Measurements from ENCODE around the gene ADA. TPM values are rescaled to one million over a fixed set of nuclear protein-coding genes. Genes with fewer than 3 reads are reported as not detected.
"Not testable (repeated sequence)": the region's sequence is repeated elsewhere in the genome, so short reads cannot be mapped to it uniquely, and the experiment has no call there.

The ADA gene
- total RNA-seq, 2 donors from 2014 or later = 1.1 to 10.0 TPM

DNA sequence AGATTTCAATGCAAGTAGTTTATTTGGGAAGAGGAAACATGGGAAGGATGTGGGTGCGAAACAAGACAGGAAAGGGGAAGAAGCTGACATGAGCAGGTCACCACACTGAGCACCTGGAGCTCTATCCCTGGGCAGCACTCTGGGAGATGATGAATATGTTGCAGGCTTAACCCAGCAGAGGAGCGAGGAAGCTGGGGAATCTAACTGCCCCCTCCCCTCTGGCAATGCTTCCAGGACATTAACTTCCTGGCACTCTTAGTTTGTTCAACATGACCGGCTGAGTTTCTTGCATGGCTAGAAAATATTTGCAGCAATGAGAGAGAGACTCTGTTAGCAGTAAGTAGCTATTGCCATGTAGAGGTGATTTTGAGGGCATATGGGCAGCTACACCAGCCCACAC is 4.9 kb upstream of the ADA start:
- no peak overlapping the region for H3K4me3 ChIP-seq
- no peaks in the 10 kb centered on the region for H3K9me3 ChIP-seq
- no peak for DNase-seq (ENCODE audit: low spot score)
- intact Hi-C loops (cut with DNase I) = no loop called here
- H3K27ac ChIP-seq = no peak overlapping the region
- WGBS = 52% methylated on average over 3 of the region's 3 CpGs
- TF ChIP-seq POLR2A (IDR thresholded peaks at IDR 0.05) (no peak), POLR2AphosphoS5 (IDR thresholded peaks at IDR 0.05) (no peak)
- TF ChIP-seq, protein P1, sequence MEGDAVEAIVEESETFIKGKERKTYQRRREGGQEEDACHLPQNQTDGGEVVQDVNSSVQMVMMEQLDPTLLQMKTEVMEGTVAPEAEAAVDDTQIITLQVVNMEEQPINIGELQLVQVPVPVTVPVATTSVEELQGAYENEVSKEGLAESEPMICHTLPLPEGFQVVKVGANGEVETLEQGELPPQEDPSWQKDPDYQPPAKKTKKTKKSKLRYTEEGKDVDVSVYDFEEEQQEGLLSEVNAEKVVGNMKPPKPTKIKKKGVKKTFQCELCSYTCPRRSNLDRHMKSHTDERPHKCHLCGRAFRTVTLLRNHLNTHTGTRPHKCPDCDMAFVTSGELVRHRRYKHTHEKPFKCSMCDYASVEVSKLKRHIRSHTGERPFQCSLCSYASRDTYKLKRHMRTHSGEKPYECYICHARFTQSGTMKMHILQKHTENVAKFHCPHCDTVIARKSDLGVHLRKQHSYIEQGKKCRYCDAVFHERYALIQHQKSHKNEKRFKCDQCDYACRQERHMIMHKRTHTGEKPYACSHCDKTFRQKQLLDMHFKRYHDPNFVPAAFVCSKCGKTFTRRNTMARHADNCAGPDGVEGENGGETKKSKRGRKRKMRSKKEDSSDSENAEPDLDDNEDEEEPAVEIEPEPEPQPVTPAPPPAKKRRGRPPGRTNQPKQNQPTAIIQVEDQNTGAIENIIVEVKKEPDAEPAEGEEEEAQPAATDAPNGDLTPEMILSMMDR (IDR thresholded peaks at IDR 0.05) = no peak
- no peaks in the 10 kb centered on the region for H3K27me3 ChIP-seq (replicated peaks; ENCODE audit: insufficient read depth)
- no peaks in the 10 kb centered on the region for H3K4me1 ChIP-seq (replicated peaks)
- H3K36me3 ChIP-seq = no peaks in the 10 kb centered on the region

DNA sequence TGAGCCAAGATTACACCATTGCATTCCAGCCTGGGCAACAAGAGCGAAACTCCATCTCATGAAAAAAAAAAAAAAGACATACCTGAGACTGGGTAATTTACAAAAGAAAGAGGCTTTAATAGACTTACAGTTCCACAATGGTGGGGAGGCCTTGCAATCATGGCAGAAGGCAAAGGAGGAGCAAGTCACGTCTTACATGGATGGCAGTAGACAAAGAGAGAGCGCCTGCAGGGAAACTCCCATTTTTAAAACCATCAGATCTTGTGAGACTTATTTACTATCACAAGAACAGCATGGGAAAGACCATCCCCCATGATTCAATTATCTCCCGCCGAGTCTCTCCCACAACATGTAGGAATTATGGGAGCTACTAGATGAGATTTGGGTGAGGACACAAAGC is 2.7 kb upstream of the ADA start:
- H3K9me3 ChIP-seq; H3K36me3 ChIP-seq; H3K4me1 ChIP-seq (replicated peaks); DNase-seq (ENCODE audit: low spot score); H3K27ac ChIP-seq; intact Hi-C loops (cut with DNase I); H3K27me3 ChIP-seq (replicated peaks; ENCODE audit: insufficient read depth); H3K4me3 ChIP-seq: not testable (repeated sequence)
- WGBS = 95% methylated on average over 5 of the region's 5 CpGs

DNA sequence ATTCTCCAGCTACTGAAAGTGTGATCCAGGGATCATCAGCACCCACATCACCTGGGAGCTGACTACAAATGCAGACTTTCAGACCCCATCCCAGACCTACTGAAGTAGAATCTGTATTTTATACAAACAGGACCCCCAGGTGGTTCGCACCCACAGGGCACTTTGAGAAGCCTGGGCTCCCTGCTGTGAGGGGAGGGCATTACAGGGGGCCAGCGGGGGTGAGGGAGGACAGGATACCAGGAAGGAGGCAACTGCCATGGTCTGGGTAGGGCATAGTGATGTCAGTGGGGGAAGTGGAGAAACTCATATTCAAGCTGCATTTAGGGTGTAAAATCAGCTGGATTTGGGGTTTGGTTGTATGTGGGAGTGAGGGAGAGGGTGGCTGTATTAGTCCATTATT is 2.0 kb upstream of the ADA start:
- DNase-seq (ENCODE audit: low spot score) = no peak
- Histone ChIP-seq H3K4me3 (no peak overlapping the region), H3K4me1 (replicated peaks) (no peaks in the 10 kb centered on the region), H3K27ac (no peak overlapping the region), H3K36me3 (no peaks in the 10 kb centered on the region), H3K9me3 (no peaks in the 10 kb centered on the region), H3K27me3 (replicated peaks; ENCODE audit: insufficient read depth) (no peaks in the 10 kb centered on the region)
- WGBS = 82% methylated on average over 2 of the region's 2 CpGs
- TF ChIP-seq, protein P1 (IDR thresholded peaks at IDR 0.05) = no peak
- TF ChIP-seq POLR2AphosphoS5 (IDR thresholded peaks at IDR 0.05) (no peak), POLR2A (IDR thresholded peaks at IDR 0.05) (no peak)
- intact Hi-C loops (cut with DNase I) = no loop called here

DNA sequence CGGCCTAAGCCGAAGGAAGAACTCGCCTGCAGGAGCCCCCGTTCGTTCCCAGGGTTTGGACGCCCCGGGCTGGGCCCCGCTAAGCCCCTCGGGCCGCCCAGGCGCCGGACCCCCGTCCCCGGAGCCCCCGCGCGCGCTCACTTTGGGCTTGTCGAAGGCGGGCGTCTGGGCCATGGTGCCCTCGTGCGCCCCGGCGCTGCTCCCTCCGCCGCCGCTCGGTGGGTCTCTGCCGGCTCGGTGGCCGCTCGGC is 140 bp downstream of the ADA start:
- intact Hi-C loops (cut with DNase I) = no loop called here
- Histone ChIP-seq H3K4me1 (replicated peaks) (no peaks in the 10 kb centered on the region), H3K9me3 (no peaks in the 10 kb centered on the region), H3K4me3 (peak overlapping the region; percentile 61 to 69), H3K27ac (peak overlapping the region; percentile 56 to 78), H3K27me3 (replicated peaks; ENCODE audit: insufficient read depth) (no peaks in the 10 kb centered on the region), H3K36me3 (no peaks in the 10 kb centered on the region)
- WGBS = 2% methylated on average over 12 of the region's 33 CpGs
- no peak for DNase-seq (ENCODE audit: low spot score)
- TF ChIP-seq POLR2A (IDR thresholded peaks at IDR 0.05) (no peak), POLR2AphosphoS5 (IDR thresholded peaks at IDR 0.05) (no peak)
- TF ChIP-seq, protein P1 (IDR thresholded peaks at IDR 0.05) = no peak

DNA sequence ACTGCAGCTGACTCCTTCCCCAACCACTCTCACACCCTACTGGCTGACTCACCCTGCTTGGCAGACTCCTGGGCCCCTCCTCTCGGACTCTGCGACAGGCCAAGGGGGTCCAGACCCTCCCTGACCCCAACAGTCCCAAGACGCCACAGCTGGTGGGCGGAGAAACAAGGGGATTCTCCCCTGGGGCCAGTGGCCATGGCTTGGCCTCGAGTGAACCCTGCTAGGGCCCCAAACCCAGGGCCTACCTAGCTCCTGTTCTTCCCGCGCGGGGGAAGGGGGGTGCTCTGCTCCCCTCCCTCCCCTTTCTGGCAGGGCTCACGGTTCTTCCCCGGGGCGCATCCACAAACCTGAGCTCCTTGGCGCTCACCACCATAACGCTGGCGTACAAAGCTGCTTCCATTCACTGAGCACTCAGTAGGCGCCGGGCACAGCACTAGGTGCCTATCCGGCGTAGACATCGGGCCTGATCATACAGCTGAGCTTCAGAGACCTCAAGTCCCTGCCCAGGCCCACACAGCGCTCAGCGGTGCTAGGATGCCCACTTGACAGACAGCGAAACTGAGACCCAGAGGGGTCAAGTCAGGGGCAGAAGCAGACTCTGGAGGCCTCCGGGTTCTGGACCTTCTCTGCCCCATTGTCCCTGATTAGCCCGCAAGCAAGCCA is 597 bp downstream of the ADA start:
- intact Hi-C loops (cut with DNase I) = no loop called here
- H3K36me3 ChIP-seq = no peaks in the 10 kb centered on the region
- H3K4me3 ChIP-seq = peak overlapping the region; percentile 61 to 69
- no peaks in the 10 kb centered on the region for H3K9me3 ChIP-seq
- TF ChIP-seq, protein P1 (IDR thresholded peaks at IDR 0.05) = no peak
- TF ChIP-seq POLR2A (IDR thresholded peaks at IDR 0.05) (no peak), POLR2AphosphoS5 (IDR thresholded peaks at IDR 0.05) (no peak)
- H3K4me1 ChIP-seq (replicated peaks) = no peaks in the 10 kb centered on the region
- WGBS = 47% methylated on average over 20 of the region's 24 CpGs
- no peaks in the 10 kb centered on the region for H3K27me3 ChIP-seq (replicated peaks; ENCODE audit: insufficient read depth)
- H3K27ac ChIP-seq = peak overlapping the region; percentile 56 to 78
- no peak for DNase-seq (ENCODE audit: low spot score)
